BE2C (cell line): ENCODE results near the gene NFASC.

Source experiments
- DNase-seq: peaks from one replicate; pipeline ENCODE4 v3.0.0-alpha.2; 2020
- H3K27me3 ChIP-seq: fragments of 250-450 bp; sonication (Bioruptor Pico); 2 replicates; pipeline ENCODE4 v1.5.1; 2020; ENCODE audit warnings: mild to moderate bottlenecking
- H3K36me3 ChIP-seq: fragments of 250-450 bp; sonication (Bioruptor Pico); 2 replicates; pipeline ENCODE4 v1.5.1; 2020; ENCODE audit warnings: mild to moderate bottlenecking
- H3K4me1 ChIP-seq: fragments of 250-450 bp; sonication (Bioruptor Pico); 2 replicates; pipeline ENCODE4 v1.5.1; 2020
- H3K4me3 ChIP-seq: 2 replicates; pipeline ENCODE4 v1.5.1; 2011; ENCODE audit warnings: low read depth, low read length
- H3K9me3 ChIP-seq: fragments of 250-450 bp; sonication (Bioruptor Pico); 2 replicates; pipeline ENCODE4 v1.5.1; 2020
- TF ChIP-seq, protein P1 (sequence below): IDR thresholded peaks from 2 replicates; pipeline ENCODE4 v1.5.1; 2012; ENCODE audit warnings: mild to moderate bottlenecking, low read depth, low read length

The NFASC gene

DNA sequence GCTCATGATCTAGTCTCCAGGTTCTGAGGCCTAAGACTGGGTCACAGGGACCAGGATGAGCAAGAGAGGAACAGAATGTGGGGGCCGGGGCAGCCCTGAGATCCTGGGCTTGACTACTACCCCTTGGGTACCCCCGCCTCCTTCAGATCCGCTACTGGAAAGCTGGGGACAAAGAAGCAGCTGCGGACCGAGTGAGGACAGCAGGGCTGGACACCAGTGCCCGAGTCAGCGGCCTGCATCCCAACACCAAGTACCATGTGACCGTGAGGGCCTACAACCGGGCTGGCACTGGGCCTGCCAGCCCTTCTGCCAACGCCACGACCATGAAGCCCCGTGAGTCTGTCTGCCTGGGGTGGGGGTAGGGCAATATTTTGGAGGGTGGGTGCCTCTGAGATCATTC lies 201.1 kb downstream of the NFASC start:
- TF ChIP-seq, protein P1, sequence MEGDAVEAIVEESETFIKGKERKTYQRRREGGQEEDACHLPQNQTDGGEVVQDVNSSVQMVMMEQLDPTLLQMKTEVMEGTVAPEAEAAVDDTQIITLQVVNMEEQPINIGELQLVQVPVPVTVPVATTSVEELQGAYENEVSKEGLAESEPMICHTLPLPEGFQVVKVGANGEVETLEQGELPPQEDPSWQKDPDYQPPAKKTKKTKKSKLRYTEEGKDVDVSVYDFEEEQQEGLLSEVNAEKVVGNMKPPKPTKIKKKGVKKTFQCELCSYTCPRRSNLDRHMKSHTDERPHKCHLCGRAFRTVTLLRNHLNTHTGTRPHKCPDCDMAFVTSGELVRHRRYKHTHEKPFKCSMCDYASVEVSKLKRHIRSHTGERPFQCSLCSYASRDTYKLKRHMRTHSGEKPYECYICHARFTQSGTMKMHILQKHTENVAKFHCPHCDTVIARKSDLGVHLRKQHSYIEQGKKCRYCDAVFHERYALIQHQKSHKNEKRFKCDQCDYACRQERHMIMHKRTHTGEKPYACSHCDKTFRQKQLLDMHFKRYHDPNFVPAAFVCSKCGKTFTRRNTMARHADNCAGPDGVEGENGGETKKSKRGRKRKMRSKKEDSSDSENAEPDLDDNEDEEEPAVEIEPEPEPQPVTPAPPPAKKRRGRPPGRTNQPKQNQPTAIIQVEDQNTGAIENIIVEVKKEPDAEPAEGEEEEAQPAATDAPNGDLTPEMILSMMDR: no peak
- no peaks in the 10 kb centered on the region for H3K4me1 ChIP-seq
- H3K27me3 ChIP-seq: no peaks in the 10 kb centered on the region
- DNase-seq: no peak
- no peaks in the 10 kb centered on the region for H3K36me3 ChIP-seq
- no peaks in the 10 kb centered on the region for H3K9me3 ChIP-seq
- no peak overlapping the region for H3K4me3 ChIP-seq

DNA sequence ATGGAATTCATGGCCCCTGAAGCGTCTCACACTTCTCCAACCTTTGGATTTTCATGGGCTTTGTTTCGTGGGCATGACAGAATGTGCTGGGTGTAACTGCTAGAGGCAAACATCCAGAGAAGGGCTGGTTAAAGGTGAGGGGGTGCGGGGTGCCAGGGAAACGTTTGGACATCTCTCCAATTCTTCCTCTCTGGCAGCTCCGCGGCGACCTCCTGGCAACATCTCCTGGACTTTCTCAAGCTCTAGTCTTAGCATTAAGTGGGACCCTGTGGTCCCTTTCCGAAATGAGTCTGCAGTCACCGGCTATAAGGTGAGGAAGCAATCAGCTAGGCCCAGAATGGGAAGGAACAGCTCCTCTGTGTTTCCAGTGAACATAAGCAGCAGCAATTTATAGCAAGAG lies 201.6 kb downstream of the NFASC start:
- H3K36me3 ChIP-seq: no peaks in the 10 kb centered on the region
- DNase-seq: no peak
- no peaks in the 10 kb centered on the region for H3K9me3 ChIP-seq
- no peaks in the 10 kb centered on the region for H3K27me3 ChIP-seq
- no peak overlapping the region for H3K4me3 ChIP-seq
- H3K4me1 ChIP-seq: no peaks in the 10 kb centered on the region
- TF ChIP-seq, protein P1: no peak
